B cell (primary cell): ENCODE results near the gene FRMD4A. TPM values are rescaled to one million over a fixed set of nuclear protein-coding genes. Genes with fewer than 3 reads are reported as not detected.

ENCODE experiments used
- ATAC-seq: fragments of 200-7000 bp; cut with Tn5 transposase; one replicate; pipeline ENCODE4 v1.10.0; 2021; ENCODE audit warnings: low read depth, mild to moderate bottlenecking, moderate number of reproducible peaks, moderate library complexity
- CTCF ChIA-PET: fragments of 350-600 bp; sonication (Branson Sonifier 250); formaldehyde crosslinking; loops from one replicate; lab custom pipeline; 2021; ENCODE audit warnings: antibody characterized with exemption, inconsistent platforms; lab: Charles Lee
- POLR2A ChIA-PET: fragments of 350-600 bp; sonication (Branson Sonifier 250); formaldehyde crosslinking; loops from one replicate; lab custom pipeline; 2021; ENCODE audit warnings: antibody characterized with exemption; lab: Charles Lee
- DNase-seq: peaks from one replicate; pipeline ENCODE4 v3.0.0; 2013
- H2AFZ ChIP-seq: 2 replicates; pipeline ENCODE4 v1.6.1; 2012; ENCODE audit warnings: mild to moderate bottlenecking, low read depth, low read length; ENCODE audit not compliant: insufficient read depth, poor library complexity, severe bottlenecking
- H3K27ac ChIP-seq, 2 donors: 1 replicate in 1 of 2; 2 replicates in 1 of 2; pipeline ENCODE4 v1.5.1; 2012 to 2013; ENCODE audit warnings: low read length in 2 of 2, mild to moderate bottlenecking in 2 of 2, moderate library complexity in 1 of 2
- H3K27me3 ChIP-seq, 4 experiments: fragments of 200-600 bp in 1 of 4; sonication (generic) in 1 of 4; replicated peaks in 1 of 4; 1 replicate in 2 of 4; 2 replicates in 2 of 4; pipeline versions ENCODE4 v1.6.1 to v1.7.0; 2013 to 2016; ENCODE audit warnings: low read length in 3 of 4, mild to moderate bottlenecking in 2 of 4, mixed read lengths in 1 of 4, moderate library complexity in 1 of 4; ENCODE audit not compliant: insufficient read depth in 4 of 4, control insufficient read depth in 3 of 4; ENCODE audit errors: control extremely low read depth in 1 of 4
- H3K36me3 ChIP-seq, 2 experiments: replicated peaks in 1 of 2; 1 replicate in 1 of 2; 2 replicates in 1 of 2; pipeline versions ENCODE4 v1.6.1 to v1.7.1; 2013; ENCODE audit warnings: low read length in 1 of 2; ENCODE audit not compliant: insufficient read depth in 2 of 2, control insufficient read depth in 1 of 2; ENCODE audit errors: control extremely low read depth in 1 of 2, extremely low read depth in 1 of 2
- H3K4me1 ChIP-seq, 2 donors: fragments of 200-600 bp in 1 of 2; sonication (generic) in 1 of 2; 1 replicate in 1 of 2; 2 replicates in 1 of 2; pipeline versions ENCODE4 v1.5.1 to v1.6.1; 2013 to 2017; ENCODE audit warnings: low read length in 2 of 2; ENCODE audit not compliant: control insufficient read depth in 2 of 2, insufficient read depth in 2 of 2
- H3K4me2 ChIP-seq: replicated peaks from 2 replicates; pipeline ENCODE3; 2012; ENCODE audit warnings: mild to moderate bottlenecking, low read depth, low read length; ENCODE audit not compliant: poor library complexity, severe bottlenecking
- H3K4me3 ChIP-seq, 5 experiments: fragments of 200-600 bp in 1 of 5; sonication (generic) in 1 of 5; 1 replicate in 3 of 5; 2 replicates in 2 of 5; pipeline versions ENCODE4 v1.5.1 to v1.7.0; 2011 to 2016; ENCODE audit warnings: low read length in 4 of 5, mild to moderate bottlenecking in 4 of 5, low read depth in 2 of 5, control low read depth in 1 of 5, moderate library complexity in 1 of 5; ENCODE audit not compliant: insufficient read depth in 1 of 5; ENCODE audit errors: control extremely low read depth in 1 of 5, extremely low read depth in 1 of 5
- H3K79me2 ChIP-seq: fragments of 200-600 bp; sonication (generic); one replicate; pipeline ENCODE4 v1.6.0; 2016; ENCODE audit warnings: low read length; ENCODE audit not compliant: control insufficient read depth, insufficient read depth
- H3K9ac ChIP-seq: fragments of 200-600 bp; sonication (generic); 2 replicates; pipeline ENCODE4 v1.6.1; 2017; ENCODE audit warnings: mild to moderate bottlenecking, low read length, moderate library complexity
- H3K9me3 ChIP-seq, 3 donors: one replicate each; pipeline versions ENCODE4 v1.6.1 to v1.7.1; 2013; ENCODE audit warnings: low read length in 2 of 3; ENCODE audit not compliant: control insufficient read depth in 2 of 3, insufficient read depth in 1 of 3; ENCODE audit errors: control extremely low read depth in 1 of 3
- H4K20me1 ChIP-seq: 2 replicates; pipeline ENCODE4 v1.6.0; 2012; ENCODE audit warnings: mild to moderate bottlenecking, low read length; ENCODE audit not compliant: insufficient read depth, control insufficient read depth, poor library complexity, severe bottlenecking
- H3K27ac Mint-ChIP-seq: one replicate; pipeline ENCODE4 v1.8.0; 2021; ENCODE audit warnings: mixed read lengths
- H3K27me3 Mint-ChIP-seq: one replicate; pipeline ENCODE4 v1.8.0; 2021; ENCODE audit warnings: mixed read lengths
- H3K4me1 Mint-ChIP-seq: one replicate; pipeline ENCODE4 v1.8.0; 2021; ENCODE audit warnings: mixed read lengths
- H3K4me3 Mint-ChIP-seq: one replicate; pipeline ENCODE4 v1.8.0; 2021; ENCODE audit warnings: mixed read lengths
- H3K9me3 Mint-ChIP-seq: one replicate; pipeline ENCODE4 v1.8.0; 2022; ENCODE audit warnings: mixed read lengths; ENCODE audit not compliant: insufficient read depth
- EZH2 ChIP-seq: IDR thresholded peaks from 2 replicates; pipeline ENCODE4 v1.6.1; 2012; ENCODE audit warnings: borderline replicate concordance, low read depth, mild to moderate bottlenecking, moderate library complexity, low read length; ENCODE audit not compliant: insufficient read depth, poor library complexity, severe bottlenecking
- WGBS: methylation state at CpG from one replicate; pipeline ENCODE4 v1.1.5; 2013; ENCODE audit warnings: missing lambda C conversion rate; ENCODE audit not compliant: insufficient coverage; 5-methylcytosine and 5-hydroxymethylcytosine counted together
- intact Hi-C: fragments of 100-400 bp; cut with micrococcal nuclease; formaldehyde crosslinking; loops from one replicate; pipeline ENCODE4 v1.10.0; 2022
- polyA plus RNA-seq: library from polyadenylated mRNA; depleted of rRNA; stranded (reverse); fragments of >200 nt; gene quantifications from 2 replicates; pipeline ENCODE4 v1.2.3, GENCODE V29; 2012
- total RNA-seq, 2 donors: library from RNA; stranded (reverse); fragments of 120-200 nt in 1 of 2; gene quantifications; 1 replicate in 1 of 2; 2 replicates in 1 of 2; pipeline versions ENCODE4 v1.2.3 to v1.2.4, GENCODE V29; 2013 to 2022
- TF ChIP-seq, protein P1 (sequence below): fragments of 200-600 bp; IDR thresholded peaks from one replicate; pipeline ENCODE4 v1.8.0; 2022; ENCODE audit warnings: antibody characterized with exemption, mild to moderate bottlenecking

The FRMD4A gene
- total and polyA plus RNA-seq, 2 donors (not counting 1 experiment from before 2014, with no cell fraction given) = 0.76 to 3.4 TPM

- Histone ChIP-seq H3K36me3 (no peaks in the 10 kb centered on the region), H3K27ac (no peak overlapping the region), H3K4me1 (no peaks in the 10 kb centered on the region), H4K20me1 (no peaks in the 10 kb centered on the region), H3K9ac (no peak overlapping the region), H3K9me3 (no peaks in the 10 kb centered on the region), H3K4me3 (no peak overlapping the region), H3K27me3 (no peaks in the 10 kb centered on the region), H3K4me2 (no peak overlapping the region), H2AFZ (no peak overlapping the region), H3K79me2 (no peaks in the 10 kb centered on the region)
- ChIA-PET CTCF (interaction anchor here (0.5 kb wide), 1 partner anchor 45 kb away, joined by 3 read pairs; no protein-coding TSS in a partner anchor), POLR2A (no interaction called here)
- intact Hi-C loops = no loop called here
- Mint-ChIP-seq H3K27me3 (peaks cover 4% of the 10 kb centered on the region), H3K9me3 (no peaks in the 10 kb centered on the region), H3K4me1 (no peaks in the 10 kb centered on the region), H3K4me3 (no peak overlapping the region), H3K27ac (no peak overlapping the region)
- TF ChIP-seq EZH2 = no peak
- TF ChIP-seq, protein P1, sequence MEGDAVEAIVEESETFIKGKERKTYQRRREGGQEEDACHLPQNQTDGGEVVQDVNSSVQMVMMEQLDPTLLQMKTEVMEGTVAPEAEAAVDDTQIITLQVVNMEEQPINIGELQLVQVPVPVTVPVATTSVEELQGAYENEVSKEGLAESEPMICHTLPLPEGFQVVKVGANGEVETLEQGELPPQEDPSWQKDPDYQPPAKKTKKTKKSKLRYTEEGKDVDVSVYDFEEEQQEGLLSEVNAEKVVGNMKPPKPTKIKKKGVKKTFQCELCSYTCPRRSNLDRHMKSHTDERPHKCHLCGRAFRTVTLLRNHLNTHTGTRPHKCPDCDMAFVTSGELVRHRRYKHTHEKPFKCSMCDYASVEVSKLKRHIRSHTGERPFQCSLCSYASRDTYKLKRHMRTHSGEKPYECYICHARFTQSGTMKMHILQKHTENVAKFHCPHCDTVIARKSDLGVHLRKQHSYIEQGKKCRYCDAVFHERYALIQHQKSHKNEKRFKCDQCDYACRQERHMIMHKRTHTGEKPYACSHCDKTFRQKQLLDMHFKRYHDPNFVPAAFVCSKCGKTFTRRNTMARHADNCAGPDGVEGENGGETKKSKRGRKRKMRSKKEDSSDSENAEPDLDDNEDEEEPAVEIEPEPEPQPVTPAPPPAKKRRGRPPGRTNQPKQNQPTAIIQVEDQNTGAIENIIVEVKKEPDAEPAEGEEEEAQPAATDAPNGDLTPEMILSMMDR = no peak
- no peak for DNase-seq
- WGBS = 98% methylated on average over 5 of the region's 5 CpGs
- ATAC-seq = no peak
Observed at GRCh38 chr10:13685885-13686284, 644.8 kb downstream of the FRMD4A start.

DNA sequence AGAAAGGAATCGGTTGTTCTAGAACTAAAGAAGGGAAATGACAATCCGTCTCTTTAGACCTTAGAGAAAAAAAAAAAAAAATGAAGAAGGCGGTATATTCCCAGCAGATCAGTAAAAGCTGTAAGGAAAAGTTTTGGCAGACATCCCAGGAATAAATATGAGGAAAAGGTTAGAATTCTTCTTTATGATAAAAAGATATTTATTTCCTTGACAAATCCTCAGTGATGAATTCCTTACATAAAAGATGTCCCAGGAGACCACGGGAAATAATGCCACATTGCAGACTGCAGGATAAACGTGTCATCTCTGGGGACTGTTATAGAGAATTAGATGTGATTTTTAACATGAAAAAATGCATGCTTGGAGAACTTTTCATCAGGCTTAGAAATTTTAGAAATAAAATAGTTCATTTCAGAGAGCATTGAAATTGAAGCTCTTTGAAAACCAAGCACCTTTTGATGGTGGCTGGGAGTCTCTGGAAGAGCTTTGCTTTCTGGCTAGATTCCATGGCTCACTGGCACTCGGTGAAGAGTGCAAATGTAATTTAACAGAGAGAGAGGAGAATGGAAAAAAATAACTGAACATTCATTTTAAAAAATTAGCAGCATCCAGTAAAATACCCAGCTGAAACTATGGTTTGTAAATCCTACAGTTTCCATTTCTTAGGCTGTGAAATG lies 645.8 kb downstream of the FRMD4A start:
- H3K79me2 ChIP-seq = no peaks in the 10 kb centered on the region
- no peaks in the 10 kb centered on the region for H4K20me1 ChIP-seq
- no peak overlapping the region for H3K4me2 ChIP-seq
- no peaks in the 10 kb centered on the region for H3K4me1 ChIP-seq
- H3K27me3 ChIP-seq = no peaks in the 10 kb centered on the region
- no peaks in the 10 kb centered on the region for H3K9me3 Mint-ChIP-seq
- CTCF ChIA-PET = interaction anchor here (0.5 kb wide), 1 partner anchor 46 kb away, joined by 3 read pairs; no protein-coding TSS in a partner anchor
- no peak overlapping the region for H3K4me3 ChIP-seq
- no peaks in the 10 kb centered on the region for H3K4me1 Mint-ChIP-seq
- H3K36me3 ChIP-seq = no peaks in the 10 kb centered on the region
- peaks cover 4% of the 10 kb centered on the region for H3K27me3 Mint-ChIP-seq
- POLR2A ChIA-PET = no interaction called here
- TF ChIP-seq, protein P1 = no peak
- no peak for TF ChIP-seq EZH2
- no peaks in the 10 kb centered on the region for H3K9me3 ChIP-seq
- H3K27ac ChIP-seq = no peak overlapping the region
- no peak overlapping the region for H3K4me3 Mint-ChIP-seq
- no peak overlapping the region for H3K9ac ChIP-seq
- ATAC-seq = no peak
- H3K27ac Mint-ChIP-seq = no peak overlapping the region
- no peak for DNase-seq
- intact Hi-C loops = no loop called here
- WGBS = 100% methylated on average over 1 of the region's 6 CpGs
- no peak overlapping the region for H2AFZ ChIP-seq
